Lower lobe of right lung (tissue), 2 donors: ENCODE data around the gene ERO1B. TPM values are rescaled to one million over a fixed set of nuclear protein-coding genes. Genes with fewer than 3 reads are reported as not detected.
A peak's percentile ranks its signal among the peaks of the same experiment; 100 is the strongest.

ENCODE experiments used
- ATAC-seq, 2 donors: fragments of 200-7000 bp; cut with Tn5 transposase; one replicate each; pipeline ENCODE4 v1.9.1; 2020 to 2022; ENCODE audit warnings: mild to moderate bottlenecking in 2 of 2, moderate library complexity in 2 of 2
- DNase-seq: peaks from one replicate; pipeline ENCODE4 v3.0.0-alpha.2; 2020
- H3K27ac ChIP-seq: fragments of 200-600 bp; one replicate; pipeline ENCODE4 v1.8.0; 2022
- H3K27me3 ChIP-seq: fragments of 200-600 bp; one replicate; pipeline ENCODE4 v1.8.0; 2022; ENCODE audit warnings: low read depth
- H3K36me3 ChIP-seq: fragments of 200-600 bp; one replicate; pipeline ENCODE4 v1.8.0; 2022; ENCODE audit warnings: mild to moderate bottlenecking
- H3K4me1 ChIP-seq: fragments of 200-600 bp; one replicate; pipeline ENCODE4 v1.8.0; 2022
- H3K4me3 ChIP-seq: fragments of 200-600 bp; one replicate; pipeline ENCODE4 v1.8.0; 2022; ENCODE audit warnings: mild to moderate bottlenecking
- H3K9me3 ChIP-seq: fragments of 200-600 bp; one replicate; pipeline ENCODE4 v1.8.0; 2022
- intact Hi-C: fragments of 100-400 bp; cut with DNase I; formaldehyde crosslinking; loops from one replicate; pipeline ENCODE4 v1.11.0; 2022
- total RNA-seq: library from RNA; stranded (reverse); fragmentation: NEBNext Ultra II Directional; extraction: Animal tissue kit (Norgen Biotek cat#: 25700); gene quantifications from one replicate; pipeline ENCODE4 v1.2.1, GENCODE V29; 2021
- TF ChIP-seq, protein P1 (sequence below): fragments of 200-600 bp; IDR thresholded peaks from one replicate; pipeline ENCODE4 v1.8.0; 2022; ENCODE audit warnings: antibody characterized with exemption, mild to moderate bottlenecking
- donor health status: DM: no; HTN: yes; CAD: no; lungs with severe emphysema.

ERO1B gene
- total RNA-seq, 1 donor from 2014 or later, result 8.5 TPM

DNA sequence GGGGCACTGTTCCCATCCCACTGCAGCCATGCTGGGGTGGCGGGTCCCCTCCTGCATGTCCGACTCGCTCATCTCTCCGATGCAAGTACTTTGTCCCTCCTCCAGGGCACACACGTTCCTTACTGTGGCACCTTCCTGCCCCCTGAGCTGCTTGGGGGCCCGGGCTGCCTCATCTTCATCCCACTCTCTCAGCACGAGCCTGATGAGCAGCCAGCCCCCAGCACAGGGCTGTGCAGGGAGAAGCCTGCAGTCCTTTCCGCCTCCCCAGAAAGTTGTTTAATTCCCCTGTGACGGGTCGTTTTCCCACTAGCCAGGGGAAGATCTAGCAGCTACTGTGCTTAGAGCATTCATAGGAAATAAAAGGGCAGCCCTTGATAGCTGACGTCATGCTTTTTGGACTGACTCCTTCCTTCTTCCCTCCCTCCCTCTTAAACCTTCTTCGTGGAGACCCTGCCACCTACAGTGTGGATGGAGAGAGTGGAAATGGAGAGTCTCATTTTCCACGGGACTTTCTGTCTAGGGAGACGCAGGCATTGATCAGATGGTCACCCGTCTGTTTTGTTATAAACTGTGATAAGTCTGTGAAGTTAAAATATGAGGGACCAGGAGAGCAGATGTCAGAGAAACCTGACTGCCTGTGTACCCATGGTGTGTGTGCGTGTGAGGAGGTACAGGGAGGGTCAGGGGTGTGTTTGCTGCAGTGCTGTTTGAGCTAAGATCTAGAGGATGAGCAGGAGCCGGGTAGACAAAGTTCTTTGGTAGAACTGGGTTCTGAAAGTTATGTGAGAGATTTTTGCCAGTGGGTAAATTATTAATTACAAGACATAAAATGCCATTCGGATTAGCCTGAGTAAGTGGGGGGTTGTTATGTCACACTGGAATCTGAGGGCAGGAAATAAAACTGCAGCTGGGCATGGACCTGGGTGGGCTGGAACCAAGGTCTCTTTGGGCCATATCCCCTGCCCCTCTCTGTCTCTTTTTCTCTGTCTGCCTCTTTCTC lies 105.1 kb downstream of the ERO1B start:
- Histone ChIP-seq H3K4me3 (no peak overlapping the region), H3K9me3 (no peaks in the 10 kb centered on the region), H3K27ac (no peak overlapping the region), H3K36me3 (peaks cover 13% of the 10 kb centered on the region), H3K4me1 (no peaks in the 10 kb centered on the region), H3K27me3 (no peaks in the 10 kb centered on the region)
- ATAC-seq, result no peak
- intact Hi-C loops, result no loop called here
- DNase-seq, result no peak
- TF ChIP-seq, protein P1, sequence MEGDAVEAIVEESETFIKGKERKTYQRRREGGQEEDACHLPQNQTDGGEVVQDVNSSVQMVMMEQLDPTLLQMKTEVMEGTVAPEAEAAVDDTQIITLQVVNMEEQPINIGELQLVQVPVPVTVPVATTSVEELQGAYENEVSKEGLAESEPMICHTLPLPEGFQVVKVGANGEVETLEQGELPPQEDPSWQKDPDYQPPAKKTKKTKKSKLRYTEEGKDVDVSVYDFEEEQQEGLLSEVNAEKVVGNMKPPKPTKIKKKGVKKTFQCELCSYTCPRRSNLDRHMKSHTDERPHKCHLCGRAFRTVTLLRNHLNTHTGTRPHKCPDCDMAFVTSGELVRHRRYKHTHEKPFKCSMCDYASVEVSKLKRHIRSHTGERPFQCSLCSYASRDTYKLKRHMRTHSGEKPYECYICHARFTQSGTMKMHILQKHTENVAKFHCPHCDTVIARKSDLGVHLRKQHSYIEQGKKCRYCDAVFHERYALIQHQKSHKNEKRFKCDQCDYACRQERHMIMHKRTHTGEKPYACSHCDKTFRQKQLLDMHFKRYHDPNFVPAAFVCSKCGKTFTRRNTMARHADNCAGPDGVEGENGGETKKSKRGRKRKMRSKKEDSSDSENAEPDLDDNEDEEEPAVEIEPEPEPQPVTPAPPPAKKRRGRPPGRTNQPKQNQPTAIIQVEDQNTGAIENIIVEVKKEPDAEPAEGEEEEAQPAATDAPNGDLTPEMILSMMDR, result no peak

DNA sequence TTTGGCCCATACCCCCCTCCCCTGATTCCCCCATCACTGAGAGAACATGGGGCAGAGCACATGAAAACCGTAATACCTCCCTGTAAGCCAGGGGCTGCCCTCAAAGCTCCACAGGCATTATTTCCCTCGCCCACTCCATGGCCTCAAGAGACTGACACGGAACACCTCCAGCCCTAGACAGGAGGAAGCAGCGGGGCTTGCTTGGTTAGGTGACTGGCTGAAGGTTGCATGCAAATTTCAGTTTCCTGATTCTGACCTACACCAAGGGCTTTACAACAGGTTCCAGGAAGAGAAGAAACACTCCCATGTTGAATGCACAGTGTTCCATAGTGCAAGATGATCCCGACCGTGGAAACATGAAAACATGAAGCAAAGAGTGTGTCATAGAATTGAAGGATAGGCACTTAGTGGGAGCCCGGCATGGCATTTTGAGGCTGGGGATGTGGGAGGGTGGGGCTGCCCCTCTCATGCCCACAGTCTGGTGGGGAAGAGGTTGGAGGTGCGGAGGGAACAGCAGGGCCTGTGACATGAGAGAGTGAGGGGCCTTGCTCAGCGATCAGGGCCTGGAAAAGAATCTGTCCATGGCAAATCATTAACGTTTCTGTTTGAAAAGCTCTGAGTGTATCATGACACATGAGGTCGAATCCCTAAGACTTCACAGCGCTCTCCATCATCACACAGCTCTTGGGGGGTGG lies 106.0 kb downstream of the ERO1B start:
- Histone ChIP-seq H3K4me3 (no peak overlapping the region), H3K36me3 (peaks cover 7% of the 10 kb centered on the region), H3K4me1 (no peaks in the 10 kb centered on the region), H3K9me3 (no peaks in the 10 kb centered on the region), H3K27ac (no peak overlapping the region), H3K27me3 (no peaks in the 10 kb centered on the region)
- DNase-seq (no peak), ATAC-seq (no peak)
- intact Hi-C loops, result no loop called here
- TF ChIP-seq, protein P1, result no peak

DNA sequence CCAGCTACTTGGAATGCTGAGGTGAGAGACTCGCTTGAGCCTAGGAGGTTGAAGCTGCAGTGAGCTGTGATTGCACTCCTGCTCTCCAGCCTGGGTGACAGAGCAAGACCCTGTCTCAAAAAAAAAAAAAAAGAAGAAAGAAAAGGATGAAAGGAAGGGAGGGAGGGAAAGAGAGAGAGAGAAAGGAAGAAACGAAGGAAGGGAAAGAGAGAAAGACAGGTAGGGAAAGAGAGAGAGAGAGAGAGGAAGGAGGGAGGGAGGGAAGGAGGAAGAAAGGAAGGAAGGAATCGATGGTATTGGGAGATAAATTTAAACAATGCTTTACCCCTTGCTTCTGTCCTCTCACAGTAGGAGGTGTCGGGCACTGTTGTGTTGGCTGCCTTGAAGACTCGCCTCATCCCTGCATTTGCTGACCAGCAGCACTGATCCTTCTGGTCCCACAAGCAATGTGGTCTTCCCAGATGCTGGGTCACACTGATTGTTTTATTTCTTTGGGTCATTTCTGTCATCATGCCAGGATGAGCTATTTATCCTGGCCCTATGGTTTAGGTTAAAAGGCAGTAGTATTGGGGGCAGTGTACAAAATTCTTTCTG lies 108.5 kb downstream of the ERO1B start:
- no peak for ATAC-seq
- intact Hi-C loops, result no loop called here
- TF ChIP-seq, protein P1, result no peak
- Histone ChIP-seq H3K36me3 (no peaks in the 10 kb centered on the region), H3K9me3 (no peaks in the 10 kb centered on the region), H3K4me3 (no peak overlapping the region), H3K4me1 (peaks cover 8% of the 10 kb centered on the region), H3K27ac (no peak overlapping the region), H3K27me3 (no peaks in the 10 kb centered on the region)
- no peak for DNase-seq

DNA sequence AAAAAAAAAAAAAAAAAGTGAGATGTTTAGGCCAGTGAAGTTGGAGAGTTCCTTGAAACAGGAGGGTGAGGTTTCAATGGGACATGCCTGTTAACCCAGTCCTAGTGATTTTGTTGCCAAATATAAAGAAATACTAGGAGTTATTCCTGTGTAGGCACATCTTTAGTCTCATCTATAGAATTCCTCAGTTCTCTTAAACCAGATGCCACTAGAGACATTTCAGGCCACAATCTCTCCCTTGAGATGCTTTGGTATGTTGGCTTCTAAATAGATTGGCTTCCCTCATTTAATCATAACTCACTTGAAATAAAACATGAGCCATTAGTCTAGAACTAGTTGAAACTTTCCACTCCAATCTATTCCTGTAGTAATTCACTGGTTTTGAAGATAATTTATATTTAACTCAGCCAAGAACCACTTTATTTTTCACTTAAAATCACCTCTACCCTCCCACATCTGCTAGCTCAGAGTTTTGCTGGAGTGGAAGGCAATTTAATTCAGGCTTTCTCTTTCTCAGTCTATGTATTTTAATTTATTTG lies 109.6 kb downstream of the ERO1B start:
- no peak for DNase-seq
- TF ChIP-seq, protein P1, result no peak
- intact Hi-C loops, result no loop called here
- H3K4me3 ChIP-seq, result no peak overlapping the region
- H3K9me3 ChIP-seq, result no peaks in the 10 kb centered on the region
- no peak overlapping the region for H3K27ac ChIP-seq
- no peaks in the 10 kb centered on the region for H3K36me3 ChIP-seq
- peaks cover 8% of the 10 kb centered on the region for H3K4me1 ChIP-seq
- no peaks in the 10 kb centered on the region for H3K27me3 ChIP-seq
- no peak for ATAC-seq

DNA sequence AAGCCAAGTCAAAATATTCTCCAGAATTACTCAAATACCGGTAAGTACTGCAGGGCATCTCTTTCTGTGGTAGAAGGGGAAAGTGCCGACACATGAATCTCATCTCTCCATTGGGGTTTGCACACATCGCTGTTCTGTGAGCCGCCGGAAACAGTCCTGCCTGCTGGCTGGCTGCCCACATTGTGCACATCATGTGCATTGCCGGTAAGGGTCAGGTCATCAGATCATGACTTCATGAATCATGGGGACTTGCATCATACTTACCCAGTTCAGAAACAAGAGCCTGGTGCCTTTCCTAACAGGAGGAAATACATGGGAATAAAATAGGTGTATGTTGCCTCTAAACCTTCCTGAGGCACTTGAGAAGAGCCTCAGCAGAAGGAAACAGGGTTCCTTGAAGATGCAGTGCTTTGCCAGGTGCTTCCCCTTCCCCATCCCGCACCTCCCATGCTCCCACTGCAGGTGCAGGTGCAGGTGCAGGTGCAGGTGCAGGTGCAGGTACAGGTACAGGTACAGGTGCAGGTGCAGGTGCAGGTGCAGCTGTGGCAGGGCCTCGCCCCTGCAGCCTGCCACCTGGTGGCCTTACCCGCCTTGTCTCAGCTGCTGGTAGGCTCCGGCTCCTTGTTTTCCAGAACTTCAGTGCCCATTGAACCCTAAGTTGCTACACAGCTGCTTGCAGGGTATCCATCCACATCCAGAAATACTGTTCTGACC lies 112.9 kb downstream of the ERO1B start:
- H3K27ac ChIP-seq, result no peak overlapping the region
- TF ChIP-seq, protein P1, result no peak
- peak; percentile 80 for DNase-seq

More for the DNA sequence above, 112.9 kb downstream of the ERO1B start:
- no peaks in the 10 kb centered on the region for H3K36me3 ChIP-seq
- intact Hi-C loops, result no loop called here
- no peak overlapping the region for H3K4me3 ChIP-seq
- H3K27me3 ChIP-seq, result no peaks in the 10 kb centered on the region
- H3K9me3 ChIP-seq, result no peaks in the 10 kb centered on the region
- H3K4me1 ChIP-seq, result peaks cover 8% of the 10 kb centered on the region
- ATAC-seq, result peak; percentile 42 to 50
